Dendritic cell treated with granulocyte-macrophage colony-stimulating factor and Interleukin-4, amounts not matched to agents 40 ng/mL and 50 ng/mL, for 4 days (primary cell): ENCODE measurements around the gene CAPN10.

Source experiments
- H3K27ac Mint-ChIP-seq: one replicate; pipeline ENCODE4 v1.8.0; 2022; ENCODE audit warnings: mild to moderate bottlenecking, mixed read lengths
- H3K27me3 Mint-ChIP-seq: one replicate; pipeline ENCODE4 v1.8.0; 2022; ENCODE audit warnings: mild to moderate bottlenecking, mixed read lengths
- H3K36me3 Mint-ChIP-seq: one replicate; pipeline ENCODE4 v1.8.0; 2022; ENCODE audit warnings: low read depth, mixed read lengths
- H3K4me1 Mint-ChIP-seq: one replicate; pipeline ENCODE4 v1.8.0; 2022; ENCODE audit warnings: low read depth, mixed read lengths
- H3K4me3 Mint-ChIP-seq: one replicate; pipeline ENCODE4 v1.8.0; 2022; ENCODE audit warnings: mild to moderate bottlenecking, moderate library complexity, mixed read lengths
- H3K9me3 Mint-ChIP-seq: one replicate; pipeline ENCODE4 v1.8.0; 2022; ENCODE audit warnings: mixed read lengths
- intact Hi-C: fragments of 100-400 bp; cut with micrococcal nuclease; formaldehyde crosslinking; loops from one replicate; pipeline ENCODE4 v1.15.0; 2022

Gene CAPN10

DNA sequence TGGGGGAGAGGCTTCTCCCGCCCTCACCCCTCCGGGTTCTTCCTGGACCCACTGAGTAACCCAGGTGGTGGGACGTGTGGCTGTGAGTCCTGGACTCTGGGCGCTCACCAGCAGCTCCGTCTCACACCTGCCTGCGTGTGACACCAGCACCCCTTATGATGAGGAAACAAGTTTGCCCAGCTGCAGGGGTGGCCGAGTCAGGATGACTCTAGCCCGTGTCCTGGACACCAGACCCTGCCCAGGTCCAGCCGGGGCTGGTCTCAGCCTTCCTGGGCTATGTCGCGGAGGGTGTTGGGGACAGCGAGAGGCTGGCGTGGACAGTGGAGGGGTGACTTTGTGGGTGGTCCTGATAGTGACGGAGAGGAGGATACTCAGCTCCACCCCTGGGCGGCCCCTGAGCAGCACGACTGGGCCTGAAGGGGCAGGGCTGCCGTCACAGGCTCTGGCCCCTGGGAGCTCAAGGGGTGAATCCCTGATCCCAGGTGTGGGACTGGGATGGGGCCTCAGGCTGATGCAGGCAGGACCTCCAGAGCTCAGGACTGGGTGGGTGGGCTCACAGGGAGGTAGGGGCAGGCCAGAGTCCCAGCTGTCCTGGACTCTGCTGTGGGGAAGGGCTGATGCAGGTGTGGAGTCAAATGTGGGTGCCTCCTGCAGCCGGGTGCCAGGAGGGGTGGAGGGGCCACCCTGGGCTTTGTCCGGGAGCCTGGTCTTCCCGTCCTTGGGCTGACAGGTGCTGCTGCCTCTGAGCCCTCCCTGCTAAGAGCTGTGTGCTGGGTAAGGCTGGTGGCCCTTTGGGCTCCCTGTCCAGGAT lies 42.5 kb downstream of the CAPN10 start:
- Mint-ChIP-seq H3K9me3 (peaks cover 25% of the 10 kb centered on the region), H3K4me1 (peaks cover 81% of the 10 kb centered on the region), H3K4me3 (no peak overlapping the region), H3K36me3 (peaks cover 86% of the 10 kb centered on the region), H3K27ac (no peak overlapping the region), H3K27me3 (no peaks in the 10 kb centered on the region)
- intact Hi-C loops, result loop anchor here (5.0 kb wide), 1 partner anchor 62 kb away; the partner anchor contains the start of gene RNPEPL1

DNA sequence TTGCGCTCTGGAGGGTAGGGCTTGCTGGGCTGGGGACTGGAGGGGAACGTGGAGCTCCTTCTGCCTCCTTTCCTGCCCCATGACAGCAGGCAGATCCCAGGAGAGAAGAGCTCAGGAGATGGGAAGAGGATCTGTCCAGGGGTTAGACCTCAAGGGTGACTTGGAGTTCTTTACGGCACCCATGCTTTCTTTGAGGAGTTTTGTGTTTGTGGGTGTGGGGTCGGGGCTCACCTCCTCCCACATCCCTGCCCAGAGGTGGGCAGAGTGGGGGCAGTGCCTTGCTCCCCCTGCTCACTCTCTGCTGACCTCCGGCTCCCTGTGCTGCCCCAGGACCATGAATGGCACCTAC lies 43.1 kb downstream of the CAPN10 start:
- H3K27ac Mint-ChIP-seq, result no peak overlapping the region
- H3K4me3 Mint-ChIP-seq, result no peak overlapping the region
- peaks cover 81% of the 10 kb centered on the region for H3K4me1 Mint-ChIP-seq
- peaks cover 92% of the 10 kb centered on the region for H3K36me3 Mint-ChIP-seq
- intact Hi-C loops, result loop anchor here (5.0 kb wide), 1 partner anchor 62 kb away; the partner anchor contains the start of gene RNPEPL1
- H3K27me3 Mint-ChIP-seq, result no peaks in the 10 kb centered on the region
- H3K9me3 Mint-ChIP-seq, result peaks cover 27% of the 10 kb centered on the region

DNA sequence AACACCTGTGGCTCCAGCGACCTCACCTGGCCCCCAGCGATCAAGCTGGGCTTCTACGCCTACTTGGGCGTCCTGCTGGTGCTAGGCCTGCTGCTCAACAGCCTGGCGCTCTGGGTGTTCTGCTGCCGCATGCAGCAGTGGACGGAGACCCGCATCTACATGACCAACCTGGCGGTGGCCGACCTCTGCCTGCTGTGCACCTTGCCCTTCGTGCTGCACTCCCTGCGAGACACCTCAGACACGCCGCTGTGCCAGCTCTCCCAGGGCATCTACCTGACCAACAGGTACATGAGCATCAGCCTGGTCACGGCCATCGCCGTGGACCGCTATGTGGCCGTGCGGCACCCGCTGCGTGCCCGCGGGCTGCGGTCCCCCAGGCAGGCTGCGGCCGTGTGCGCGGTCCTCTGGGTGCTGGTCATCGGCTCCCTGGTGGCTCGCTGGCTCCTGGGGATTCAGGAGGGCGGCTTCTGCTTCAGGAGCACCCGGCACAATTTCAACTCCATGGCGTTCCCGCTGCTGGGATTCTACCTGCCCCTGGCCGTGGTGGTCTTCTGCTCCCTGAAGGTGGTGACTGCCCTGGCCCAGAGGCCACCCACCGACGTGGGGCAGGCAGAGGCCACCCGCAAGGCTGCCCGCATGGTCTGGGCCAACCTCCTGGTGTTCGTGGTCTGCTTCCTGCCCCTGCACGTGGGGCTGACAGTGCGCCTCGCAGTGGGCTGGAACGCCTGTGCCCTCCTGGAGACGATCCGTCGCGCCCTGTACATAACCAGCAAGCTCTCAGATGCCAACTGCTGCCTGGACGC lies 43.6 kb downstream of the CAPN10 start:
- H3K36me3 Mint-ChIP-seq, result peaks cover 97% of the 10 kb centered on the region

DNA sequence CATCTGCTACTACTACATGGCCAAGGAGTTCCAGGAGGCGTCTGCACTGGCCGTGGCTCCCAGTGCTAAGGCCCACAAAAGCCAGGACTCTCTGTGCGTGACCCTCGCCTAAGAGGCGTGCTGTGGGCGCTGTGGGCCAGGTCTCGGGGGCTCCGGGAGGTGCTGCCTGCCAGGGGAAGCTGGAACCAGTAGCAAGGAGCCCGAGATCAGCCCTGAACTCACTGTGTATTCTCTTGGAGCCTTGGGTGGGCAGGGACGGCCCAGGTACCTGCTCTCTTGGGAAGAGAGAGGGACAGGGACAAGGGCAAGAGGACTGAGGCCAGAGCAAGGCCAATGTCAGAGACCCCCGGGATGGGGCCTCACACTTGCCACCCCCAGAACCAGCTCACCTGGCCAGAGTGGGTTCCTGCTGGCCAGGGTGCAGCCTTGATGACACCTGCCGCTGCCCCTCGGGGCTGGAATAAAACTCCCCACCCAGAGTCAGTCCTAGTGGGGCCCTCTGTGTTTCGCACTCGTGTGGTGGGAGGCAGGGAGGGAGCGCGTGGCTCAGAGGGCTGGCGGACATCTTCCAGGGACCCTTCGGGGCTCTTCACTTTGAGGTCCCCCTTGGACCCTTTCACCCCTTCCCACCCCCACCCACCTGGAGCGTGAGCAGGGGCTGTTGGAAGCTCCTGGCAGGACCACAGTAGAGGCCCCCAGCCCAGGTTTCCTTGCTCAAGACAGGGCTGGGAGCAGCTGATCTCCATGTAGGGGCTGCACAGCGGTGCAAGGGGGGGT lies 44.4 kb downstream of the CAPN10 start:
- intact Hi-C loops, result no loop called here
- H3K4me1 Mint-ChIP-seq, result peaks cover 84% of the 10 kb centered on the region
- peaks cover 27% of the 10 kb centered on the region for H3K9me3 Mint-ChIP-seq
- H3K27ac Mint-ChIP-seq, result no peak overlapping the region
- H3K27me3 Mint-ChIP-seq, result no peaks in the 10 kb centered on the region
- H3K4me3 Mint-ChIP-seq, result no peak overlapping the region
- H3K36me3 Mint-ChIP-seq, result peaks cover 96% of the 10 kb centered on the region

More for the DNA sequence above, 43.6 kb downstream of the CAPN10 start:
- intact Hi-C loops, result loop anchor here (5.0 kb wide), 1 partner anchor 63 kb away; the partner anchor contains the start of gene RNPEPL1
- Mint-ChIP-seq H3K9me3 (peaks cover 27% of the 10 kb centered on the region), H3K27me3 (no peaks in the 10 kb centered on the region), H3K27ac (no peak overlapping the region), H3K4me3 (no peak overlapping the region), H3K4me1 (peaks cover 81% of the 10 kb centered on the region)

DNA sequence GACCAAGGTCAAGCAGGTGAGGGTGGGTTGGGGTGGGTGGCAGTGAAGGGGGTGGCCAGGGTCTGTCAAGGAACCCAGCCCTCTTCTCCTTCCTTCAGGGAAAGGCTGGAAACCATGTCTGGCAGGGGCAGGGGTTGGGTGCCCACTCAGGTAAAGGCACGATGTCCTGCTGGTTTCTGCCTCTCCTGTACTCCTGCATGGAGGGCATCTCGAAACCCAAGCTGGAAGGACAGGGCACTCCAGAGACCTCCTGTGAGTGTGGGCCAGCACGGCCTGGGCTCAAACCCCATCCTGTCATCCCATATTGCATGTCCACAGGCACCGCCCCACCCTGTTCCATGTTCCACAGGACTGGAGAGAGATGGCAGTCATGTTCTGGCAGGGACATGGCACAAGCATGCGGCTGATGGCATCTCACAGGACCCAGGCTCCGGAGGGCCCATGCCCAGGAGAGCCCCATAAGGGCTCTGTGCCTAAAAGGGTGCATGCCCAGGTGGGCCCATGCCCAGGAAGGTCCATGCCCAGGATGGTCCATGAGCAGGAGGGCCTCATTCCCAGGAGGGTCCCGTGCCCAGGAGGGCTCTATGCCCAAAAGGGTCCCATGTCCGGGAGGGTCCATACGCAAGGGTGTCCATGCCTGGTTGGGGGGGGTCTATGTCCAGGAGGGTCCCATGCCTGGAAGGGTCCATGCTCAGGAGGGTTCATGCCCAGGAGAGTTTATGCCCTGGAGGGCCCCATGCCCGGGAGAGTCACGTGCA lies 45.2 kb downstream of the CAPN10 start:
- H3K4me1 Mint-ChIP-seq, result peaks cover 77% of the 10 kb centered on the region
- H3K4me3 Mint-ChIP-seq, result no peak overlapping the region
- H3K27me3 Mint-ChIP-seq, result no peaks in the 10 kb centered on the region
- peaks cover 89% of the 10 kb centered on the region for H3K36me3 Mint-ChIP-seq
- no peak overlapping the region for H3K27ac Mint-ChIP-seq
- H3K9me3 Mint-ChIP-seq, result peaks cover 27% of the 10 kb centered on the region
- intact Hi-C loops, result no loop called here

DNA sequence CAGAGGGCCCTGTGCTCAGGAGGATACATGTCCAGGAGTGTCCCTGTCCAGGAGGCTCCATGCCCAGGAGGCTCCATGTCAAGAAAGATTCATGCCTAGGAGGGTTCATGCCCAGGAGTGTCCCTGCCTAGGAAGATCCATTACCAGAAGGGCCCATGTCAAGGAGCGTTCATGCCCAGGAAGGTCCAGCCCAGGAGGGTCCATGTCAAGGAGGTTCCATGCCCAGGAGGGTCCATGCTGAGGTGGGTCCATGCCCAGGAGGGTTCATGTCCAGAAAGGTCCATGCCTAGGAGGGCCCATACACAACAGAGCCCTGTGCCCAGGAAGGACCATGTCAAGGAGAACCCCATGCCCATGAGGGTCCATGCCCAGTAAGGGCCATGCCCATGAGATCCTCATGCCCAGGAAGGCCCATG lies 45.8 kb downstream of the CAPN10 start:
- Mint-ChIP-seq H3K9me3 (peaks cover 27% of the 10 kb centered on the region), H3K36me3 (peaks cover 85% of the 10 kb centered on the region), H3K27ac (no peak overlapping the region), H3K27me3 (no peaks in the 10 kb centered on the region), H3K4me1 (peaks cover 72% of the 10 kb centered on the region), H3K4me3 (no peak overlapping the region)
- intact Hi-C loops, result no loop called here

DNA sequence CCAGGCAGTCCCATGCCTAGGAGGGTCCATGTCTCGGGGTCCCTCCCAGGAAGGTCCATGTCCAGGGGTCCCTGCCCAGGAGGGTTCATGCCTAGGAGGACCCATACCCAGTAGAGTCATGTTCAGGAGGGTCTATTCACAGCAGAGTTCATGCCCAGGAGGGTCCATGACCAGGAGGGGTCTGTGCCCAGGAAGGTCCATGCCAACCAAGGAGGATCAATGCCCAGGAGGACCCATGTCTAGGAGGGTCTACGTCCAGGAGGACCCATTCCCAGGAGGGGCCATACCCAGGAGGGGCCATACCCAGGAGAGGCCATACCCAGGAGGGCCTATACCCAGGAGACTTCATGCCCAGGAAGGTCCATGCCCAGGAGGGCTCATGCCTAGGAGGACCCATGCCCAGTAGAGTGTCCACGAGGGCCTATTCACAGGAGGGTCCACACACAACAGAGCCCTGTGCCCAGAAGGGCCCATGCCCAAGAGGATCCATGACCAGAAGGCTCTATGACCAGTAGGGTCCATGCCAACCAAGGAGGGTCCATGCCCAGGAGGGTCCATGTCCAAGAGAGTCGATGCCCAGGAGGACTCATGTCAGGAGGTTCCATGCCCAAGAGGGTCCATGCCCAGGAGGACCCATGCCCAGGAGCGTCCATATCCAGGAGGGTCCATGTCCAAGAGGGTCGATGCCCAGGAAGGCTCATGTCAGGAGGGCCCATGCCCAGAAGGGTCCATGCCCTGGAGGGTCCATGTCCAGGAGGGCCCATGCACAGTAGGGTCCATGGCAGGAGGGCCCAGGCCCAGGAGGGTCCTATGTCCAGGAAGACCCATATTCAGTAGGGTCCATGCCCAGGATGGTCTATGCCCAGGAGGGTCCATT lies 48.8 kb downstream of the CAPN10 start:
- peaks cover 27% of the 10 kb centered on the region for H3K9me3 Mint-ChIP-seq
- H3K36me3 Mint-ChIP-seq, result peaks cover 54% of the 10 kb centered on the region
- peak overlapping the region; percentile 37 for H3K27ac Mint-ChIP-seq
- H3K4me3 Mint-ChIP-seq, result no peak overlapping the region
- peaks cover 5% of the 10 kb centered on the region for H3K27me3 Mint-ChIP-seq
- H3K4me1 Mint-ChIP-seq, result peaks cover 44% of the 10 kb centered on the region
- intact Hi-C loops, result loop anchor here (5.0 kb wide), 1 partner anchor 33 kb away; no protein-coding TSS in a partner anchor

DNA sequence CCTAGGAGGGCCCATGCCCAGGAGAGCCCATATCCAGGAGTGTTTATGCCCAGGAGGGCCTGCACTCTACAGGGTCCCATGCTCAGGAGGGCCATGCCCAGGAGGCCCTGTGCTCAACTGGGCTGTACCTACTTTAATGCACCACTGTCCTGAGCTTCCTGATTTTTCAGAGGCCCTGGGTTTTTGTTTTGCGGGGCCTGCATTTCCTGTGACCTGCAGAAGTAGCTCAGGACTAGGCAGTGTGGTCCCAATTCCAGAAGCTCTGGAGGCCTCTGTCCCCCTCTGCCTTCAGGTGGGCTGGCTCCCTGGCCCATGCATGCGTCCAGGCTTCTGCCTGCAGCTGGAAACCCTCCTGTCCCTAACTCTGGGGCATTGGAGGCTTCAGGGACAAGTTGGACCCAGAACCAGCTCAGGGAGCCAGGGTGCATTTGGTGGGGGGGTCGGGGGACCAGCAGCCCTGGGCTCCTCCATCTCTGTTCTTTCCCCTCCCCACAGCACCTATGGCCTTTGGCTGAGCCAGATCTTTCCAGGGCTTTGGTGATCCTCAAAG lies 49.5 kb downstream of the CAPN10 start:
- peaks cover 47% of the 10 kb centered on the region for H3K4me1 Mint-ChIP-seq
- H3K27ac Mint-ChIP-seq, result no peak overlapping the region
- H3K9me3 Mint-ChIP-seq, result peaks cover 27% of the 10 kb centered on the region
- peaks cover 47% of the 10 kb centered on the region for H3K36me3 Mint-ChIP-seq
- H3K27me3 Mint-ChIP-seq, result peaks cover 8% of the 10 kb centered on the region
- intact Hi-C loops, result loop anchor here (5.0 kb wide), 1 partner anchor 34 kb away; no protein-coding TSS in a partner anchor
- H3K4me3 Mint-ChIP-seq, result no peak overlapping the region

DNA sequence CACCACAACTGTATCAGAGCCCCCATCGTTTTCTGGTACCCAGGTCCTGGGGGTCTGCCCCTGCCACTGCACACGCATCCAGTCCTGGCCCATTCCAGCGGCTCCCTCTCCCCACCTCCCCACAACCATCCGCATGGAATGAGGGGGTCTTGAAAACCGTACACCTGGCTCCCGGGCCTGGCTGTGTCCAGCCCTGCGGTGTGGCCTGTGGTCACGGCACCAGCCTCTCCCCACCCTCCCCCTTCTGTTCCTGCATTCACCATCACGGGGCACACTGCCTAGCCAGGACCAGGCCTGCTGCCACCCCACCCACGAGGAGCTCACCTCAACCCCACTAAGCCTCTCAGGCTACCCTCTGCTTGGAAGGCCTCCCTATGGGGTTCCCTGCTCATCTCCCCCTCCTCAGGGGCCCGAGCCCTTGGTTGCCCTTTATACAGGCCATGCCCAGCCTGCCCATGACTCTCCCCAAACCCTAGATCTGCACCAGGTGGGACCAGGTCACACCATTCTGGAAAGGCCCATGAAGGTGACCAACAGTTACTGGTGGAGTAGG lies 50.1 kb downstream of the CAPN10 start:
- no peak overlapping the region for H3K4me3 Mint-ChIP-seq
- H3K9me3 Mint-ChIP-seq, result peaks cover 26% of the 10 kb centered on the region

DNA sequence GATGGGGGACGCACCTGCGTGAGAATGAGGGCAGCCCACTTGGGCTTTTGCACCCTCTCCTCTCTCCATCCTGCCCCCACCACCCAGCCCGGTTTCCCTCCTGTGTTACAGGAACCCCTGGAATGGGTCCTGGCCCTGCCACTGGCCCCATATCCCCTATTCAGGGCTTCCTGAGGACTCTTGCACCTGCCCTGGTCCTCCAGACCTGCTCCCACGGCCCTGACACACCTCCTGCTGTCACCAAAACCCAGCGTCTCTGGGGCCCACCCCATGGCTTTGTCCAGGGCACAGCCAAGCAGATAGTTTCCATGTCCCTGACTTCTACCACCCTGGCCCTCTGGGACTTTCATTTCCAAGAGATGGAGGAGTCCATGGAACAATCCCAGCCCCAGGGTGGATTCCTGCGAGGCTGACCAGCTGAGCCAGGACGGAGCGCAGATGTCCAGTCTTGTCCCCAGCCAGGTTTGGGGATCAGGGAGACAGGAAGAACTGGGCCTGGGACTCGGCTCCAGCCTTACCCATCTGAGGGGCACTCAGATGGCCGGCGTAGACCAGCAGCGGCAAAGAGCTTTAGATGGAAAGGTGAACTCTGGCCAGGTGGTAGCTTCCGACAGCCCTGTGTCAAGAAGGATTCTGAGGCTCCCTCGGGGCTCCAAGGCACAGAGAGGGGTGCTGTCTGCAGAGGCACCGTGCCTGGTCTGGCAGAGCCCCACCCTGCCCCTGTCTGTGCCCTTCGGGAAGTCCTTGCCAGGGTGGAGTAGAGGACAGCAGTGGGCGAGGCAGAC lies 50.8 kb downstream of the CAPN10 start:
- Mint-ChIP-seq H3K4me3 (no peak overlapping the region), H3K9me3 (peaks cover 19% of the 10 kb centered on the region), H3K27ac (no peak overlapping the region), H3K4me1 (peaks cover 40% of the 10 kb centered on the region), H3K36me3 (peaks cover 35% of the 10 kb centered on the region), H3K27me3 (peaks cover 8% of the 10 kb centered on the region)
- intact Hi-C loops, result loop anchor here (5.0 kb wide), 1 partner anchor 35 kb away; no protein-coding TSS in a partner anchor

More for the DNA sequence above, 50.1 kb downstream of the CAPN10 start:
- H3K36me3 Mint-ChIP-seq, result peaks cover 42% of the 10 kb centered on the region
- no peak overlapping the region for H3K27ac Mint-ChIP-seq
- peaks cover 47% of the 10 kb centered on the region for H3K4me1 Mint-ChIP-seq
- peaks cover 8% of the 10 kb centered on the region for H3K27me3 Mint-ChIP-seq
- intact Hi-C loops, result loop anchor here (5.0 kb wide), 1 partner anchor 34 kb away; no protein-coding TSS in a partner anchor

DNA sequence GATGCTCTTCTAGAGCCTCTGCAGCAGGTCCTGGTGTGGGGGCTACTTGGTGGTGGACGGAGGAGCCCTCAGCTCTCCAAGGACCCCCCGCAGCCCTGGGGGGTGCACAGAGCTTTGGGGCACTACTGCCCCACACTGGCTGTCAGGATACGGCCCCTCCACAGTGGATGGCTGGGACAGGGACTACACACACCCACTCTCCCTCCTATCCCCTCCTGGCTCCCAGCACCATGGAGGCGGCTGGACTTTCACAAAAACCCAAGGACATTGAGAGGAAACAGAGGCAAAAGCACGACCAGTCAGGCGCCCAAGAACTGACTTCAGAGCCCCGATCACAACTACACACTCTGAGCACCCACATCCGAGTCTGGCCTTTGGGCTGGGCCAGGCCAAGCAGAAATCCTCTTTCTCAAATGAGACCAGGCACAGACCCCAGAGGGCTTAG lies 51.4 kb downstream of the CAPN10 start:
- peaks cover 9% of the 10 kb centered on the region for H3K27me3 Mint-ChIP-seq
- intact Hi-C loops, result loop anchor here (5.0 kb wide), 1 partner anchor 36 kb away; no protein-coding TSS in a partner anchor
- H3K9me3 Mint-ChIP-seq, result peaks cover 13% of the 10 kb centered on the region
- peaks cover 34% of the 10 kb centered on the region for H3K4me1 Mint-ChIP-seq
- H3K36me3 Mint-ChIP-seq, result peaks cover 29% of the 10 kb centered on the region
- no peak overlapping the region for H3K27ac Mint-ChIP-seq
- H3K4me3 Mint-ChIP-seq, result no peak overlapping the region
